HepG2 (cell line): Measurements from ENCODE around the gene ZNF829. TPM values are rescaled to one million over a fixed set of nuclear protein-coding genes. Genes with fewer than 3 reads are reported as not detected.

Experiments used
- GATA4 ChIP-seq: sonication (generic); IDR thresholded peaks from 2 replicates; pipeline ENCODE4 v1.6.1; 2016; ENCODE audit warnings: antibody characterized with exemption, low read depth, borderline replicate concordance
- HNRNPL ChIP-seq: fragments of 200-400 bp; formaldehyde crosslinking; IDR thresholded peaks from 2 replicates; pipeline ENCODE4 v1.6.1; 2017; ENCODE audit warnings: mild to moderate bottlenecking, low read depth, low read length
- HNRNPUL1 ChIP-seq: fragments of 200-400 bp; formaldehyde crosslinking; IDR thresholded peaks from 2 replicates; pipeline ENCODE4 v1.6.1; 2017; ENCODE audit warnings: low read depth, mild to moderate bottlenecking, low read length, moderate library complexity
- PREB ChIP-seq: sonication (generic); formaldehyde crosslinking; IDR thresholded peaks from 2 replicates; pipeline ENCODE4 v1.4.0; 2020; ENCODE audit warnings: missing genetic modification reagents
- ZBTB42 ChIP-seq: sonication (generic); formaldehyde crosslinking; IDR thresholded peaks from 2 replicates; pipeline ENCODE4 v1.5.0; 2020; ENCODE audit warnings: mild to moderate bottlenecking, missing genetic modification reagents
- ZFP37 ChIP-seq: sonication (generic); formaldehyde crosslinking; IDR thresholded peaks from 2 replicates; pipeline ENCODE4 v1.4.0; 2020; ENCODE audit warnings: missing genetic modification reagents, borderline replicate concordance
- ZIK1 ChIP-seq: sonication (generic); formaldehyde crosslinking; IDR thresholded peaks from 2 replicates; pipeline ENCODE4 v1.5.0; 2020; ENCODE audit warnings: mild to moderate bottlenecking, low read depth, missing genetic modification reagents, borderline replicate concordance
- ZNF10 ChIP-seq: sonication (generic); formaldehyde crosslinking; IDR thresholded peaks from 2 replicates; pipeline ENCODE4 v1.4.0; 2020; ENCODE audit warnings: mild to moderate bottlenecking, low read depth, missing genetic modification reagents, borderline replicate concordance
- ZNF124 ChIP-seq: sonication (generic); formaldehyde crosslinking; IDR thresholded peaks from 2 replicates; pipeline ENCODE4 v1.4.0; 2020; ENCODE audit warnings: missing genetic modification reagents
- ZNF3 ChIP-seq: IDR thresholded peaks from 2 replicates; pipeline ENCODE4 v1.7.0; 2017; ENCODE audit warnings: inconsistent platforms
- ZNF34 ChIP-seq: sonication (generic); formaldehyde crosslinking; IDR thresholded peaks from 2 replicates; pipeline ENCODE4 v1.4.0; 2020; ENCODE audit warnings: mild to moderate bottlenecking, missing genetic modification reagents, borderline replicate concordance
- ZNF383 ChIP-seq: sonication (generic); formaldehyde crosslinking; IDR thresholded peaks from 2 replicates; pipeline ENCODE4 v1.4.0; 2020; ENCODE audit warnings: missing genetic modification reagents, mild to moderate bottlenecking, borderline replicate concordance
- ZNF414 ChIP-seq: sonication (generic); formaldehyde crosslinking; IDR thresholded peaks from 2 replicates; pipeline ENCODE4 v1.5.0; 2020; ENCODE audit warnings: missing genetic modification reagents
- ZNF563 ChIP-seq: sonication (generic); formaldehyde crosslinking; IDR thresholded peaks from 2 replicates; pipeline ENCODE4 v1.8.0; 2022; ENCODE audit warnings: mild to moderate bottlenecking, moderate library complexity, missing genetic modification reagents
- ZNF570 ChIP-seq: sonication (generic); formaldehyde crosslinking; IDR thresholded peaks from 2 replicates; pipeline ENCODE4 v1.4.0; 2020; ENCODE audit warnings: mild to moderate bottlenecking, missing genetic modification reagents, borderline replicate concordance
- ZNF607 ChIP-seq: sonication (generic); formaldehyde crosslinking; IDR thresholded peaks from 2 replicates; pipeline ENCODE4 v1.5.1; 2020; ENCODE audit warnings: missing genetic modification reagents, mild to moderate bottlenecking, borderline replicate concordance
- ZNF749 ChIP-seq: sonication (generic); formaldehyde crosslinking; IDR thresholded peaks from 2 replicates; pipeline ENCODE4 v1.8.0; 2022; ENCODE audit warnings: mild to moderate bottlenecking, missing genetic modification reagents, moderate library complexity, borderline replicate concordance
- ZNF784 ChIP-seq: sonication (generic); formaldehyde crosslinking; IDR thresholded peaks from 2 replicates; pipeline ENCODE4 v1.5.1; 2020; ENCODE audit warnings: missing genetic modification reagents, mild to moderate bottlenecking, borderline replicate concordance
- ZSCAN20 ChIP-seq: sonication (generic); formaldehyde crosslinking; IDR thresholded peaks from 2 replicates; pipeline ENCODE4 v1.4.0; 2020; ENCODE audit warnings: missing genetic modification reagents, mild to moderate bottlenecking, borderline replicate concordance
- ZSCAN5A ChIP-seq: sonication (generic); formaldehyde crosslinking; IDR thresholded peaks from 2 replicates; pipeline ENCODE4 v1.8.0; 2022; ENCODE audit warnings: mild to moderate bottlenecking, missing genetic modification reagents, borderline replicate concordance
- polyA plus RNA-seq, 8 experiments: library from polyadenylated mRNA; depleted of rRNA in 3 of 8; stranded (reverse) in 7 of 8; unstranded in 1 of 8; fragments of >200 nt; fragmentation: Illumina TruSeq in 4 of 8; extraction: Trizol in 4 of 8; gene quantifications; 2 replicates each; pipeline versions ENCODE4 v1.2.1 to v1.2.3, GENCODE V29; 2011 to 2016; ENCODE audit warnings: low read depth in 4 of 8, missing spikeins in 1 of 8, mixed read lengths in 1 of 8; ENCODE audit not compliant: insufficient read depth in 1 of 8
- total RNA-seq, 5 experiments: library from RNA; depleted of rRNA; stranded (reverse); fragments of >200 nt; fragmentation: Illumina TruSeq; extraction: Trizol; gene quantifications; 2 replicates each; pipeline ENCODE4 v1.2.3, GENCODE V29; 2016; ENCODE audit warnings: low read depth in 1 of 5

ZNF829 gene
- total and polyA plus RNA-seq, 2 of the 13 experiments (the other 11 are each of a cell fraction or from before 2014, with no cell fraction given), result 0.15 to 0.86 TPM

- TF ChIP-seq ZNF414 (no peak), ZNF570 (CRISPR knock-in tag) (no peak), ZNF607 (no peak), ZNF3 (CRISPR knock-in tag) (no peak), GATA4 (no peak), ZSCAN5A (CRISPR knock-in tag) (no peak), ZBTB42 (CRISPR knock-in tag) (no peak), ZFP37 (no peak), PREB (CRISPR knock-in tag) (no peak), ZNF10 (CRISPR knock-in tag) (no peak), ZNF749 (CRISPR knock-in tag) (no peak), ZNF563 (CRISPR knock-in tag) (no peak), ZIK1 (no peak), ZNF383 (CRISPR knock-in tag) (no peak), ZNF34 (CRISPR knock-in tag) (no peak), HNRNPUL1 (no peak), ZNF124 (no peak), ZSCAN20 (CRISPR knock-in tag) (no peak), HNRNPL (no peak), ZNF784 (CRISPR knock-in tag) (0 out of 2 replicates have a peak, but pooled peaks have one; percentile 27)
Measured at GRCh38 chr19:36850559-36851442, 65.3 kb downstream of the ZNF829 start, which contains the start of gene ZNF345 (continued).
